ENCODE results near the gene MOB3B. TPM values are rescaled to one million over a fixed set of nuclear protein-coding genes. Genes with fewer than 3 reads are reported as not detected.

MOB3B gene
- total RNA-seq, 1 donor from 2014 or later = 0.91 TPM

- ATAC-seq (no peak), DNase-seq (ENCODE audit: low spot score) (no peak)
Observed at GRCh38 chr9:27394154-27394825, 135.3 kb downstream of the MOB3B start.

- DNase-seq (ENCODE audit: low spot score) (no peak), ATAC-seq (no peak)
Observed at GRCh38 chr9:27393054-27393846, 136.4 kb downstream of the MOB3B start.

GRCh38 chr9:27392451-27392850 lies 137.2 kb downstream of the MOB3B start:
- DNase-seq (ENCODE audit: low spot score) = no peak
- no peak for ATAC-seq

GRCh38 chr9:27391040-27391895 lies 138.3 kb downstream of the MOB3B start:
- no peak for ATAC-seq

GRCh38 chr9:27388150-27388549 lies 141.5 kb downstream of the MOB3B start:
- no peak for ATAC-seq
- DNase-seq (ENCODE audit: low spot score) = no peak

More at GRCh38 chr9:27391040-27391895, 138.3 kb downstream of the MOB3B start:
- DNase-seq (ENCODE audit: low spot score) = no peak

GRCh38 chr9:27387722-27388121 lies 141.9 kb downstream of the MOB3B start:
- no peak for DNase-seq (ENCODE audit: low spot score)
- peak; percentile 20 for ATAC-seq

- peak; percentile 54 for DNase-seq (ENCODE audit: low spot score)
Observed at GRCh38 chr9:27386571-27387091, 143.0 kb downstream of the MOB3B start.

GRCh38 chr9:27385606-27386322 lies 143.8 kb downstream of the MOB3B start:
- peak; percentile 70 for ATAC-seq

More at GRCh38 chr9:27386571-27387091, 143.0 kb downstream of the MOB3B start:
- ATAC-seq = peak; percentile 83

GRCh38 chr9:27384262-27385014 lies 145.2 kb downstream of the MOB3B start:
- no peak for ATAC-seq
- no peak for DNase-seq (ENCODE audit: low spot score)

More at GRCh38 chr9:27385606-27386322, 143.8 kb downstream of the MOB3B start:
- DNase-seq (ENCODE audit: low spot score) = peak; percentile 57

- no peak for ATAC-seq
Observed at GRCh38 chr9:27383524-27383923, 146.1 kb downstream of the MOB3B start.

GRCh38 chr9:27382975-27383374 lies 146.6 kb downstream of the MOB3B start:
- no peak for DNase-seq (ENCODE audit: low spot score)
- no peak for ATAC-seq

More at GRCh38 chr9:27383524-27383923, 146.1 kb downstream of the MOB3B start:
- DNase-seq (ENCODE audit: low spot score) = no peak

- no peak for DNase-seq (ENCODE audit: low spot score)
Observed at GRCh38 chr9:27382308-27382707, 147.3 kb downstream of the MOB3B start.

GRCh38 chr9:27379311-27380251 lies 150.0 kb downstream of the MOB3B start:
- DNase-seq (ENCODE audit: low spot score) (peak; percentile 62), ATAC-seq (peak; percentile 86)

More at GRCh38 chr9:27382308-27382707, 147.3 kb downstream of the MOB3B start:
- ATAC-seq = no peak

GRCh38 chr9:27377811-27378456 lies 151.7 kb downstream of the MOB3B start:
- DNase-seq (ENCODE audit: low spot score) (no peak), ATAC-seq (peak; percentile 22)

GRCh38 chr9:27377147-27377807 lies 152.3 kb downstream of the MOB3B start:
- DNase-seq (ENCODE audit: low spot score) = no peak
- no peak for ATAC-seq

GRCh38 chr9:27373851-27374250 lies 155.8 kb downstream of the MOB3B start:
- no peak for ATAC-seq
- DNase-seq (ENCODE audit: low spot score) = no peak

- ATAC-seq = no peak
- DNase-seq (ENCODE audit: low spot score) = no peak
Observed at GRCh38 chr9:27372615-27373014, 157.0 kb downstream of the MOB3B start.

Measured in left lobe of liver (tissue), 2 donors.